Cardiac septum (tissue), 1 donor: ENCODE results near the gene CLK3. TPM values are rescaled to one million over a fixed set of nuclear protein-coding genes. Genes with fewer than 3 reads are reported as not detected.

Source experiments
- DNase-seq: peaks from one replicate; pipeline ENCODE4 v3.0.0-alpha.2; 2020; ENCODE audit warnings: low spot score
- intact Hi-C: fragments of 100-400 bp; cut with DNase I; formaldehyde crosslinking; loops from one replicate; pipeline ENCODE4 v1.14.0; 2022
- total RNA-seq: library from RNA; stranded (reverse); fragmentation: NEBNext Ultra II Directional; extraction: Animal tissue kit (Norgen Biotek cat#: 25700); gene quantifications from one replicate; pipeline ENCODE4 v1.2.1, GENCODE V29; 2021
- donor health status: DM: no; HTN: no; CAD: no.

Gene CLK3
- total RNA-seq, 1 donor from 2014 or later, result 53.1 TPM

- no peak for DNase-seq
- intact Hi-C loops, result no loop called here
These were observed 47.8 kb downstream of the CLK3 start for GRCh38 chr15:74663303-74664027.

- DNase-seq, result no peak
These were observed 48.5 kb downstream of the CLK3 start for GRCh38 chr15:74664028-74664616.

GRCh38 chr15:74664670-74665069, 49.0 kb downstream of the CLK3 start:
- no peak for DNase-seq
- intact Hi-C loops, result no loop called here

More at GRCh38 chr15:74664028-74664616, 48.5 kb downstream of the CLK3 start:
- intact Hi-C loops, result no loop called here

DNA sequence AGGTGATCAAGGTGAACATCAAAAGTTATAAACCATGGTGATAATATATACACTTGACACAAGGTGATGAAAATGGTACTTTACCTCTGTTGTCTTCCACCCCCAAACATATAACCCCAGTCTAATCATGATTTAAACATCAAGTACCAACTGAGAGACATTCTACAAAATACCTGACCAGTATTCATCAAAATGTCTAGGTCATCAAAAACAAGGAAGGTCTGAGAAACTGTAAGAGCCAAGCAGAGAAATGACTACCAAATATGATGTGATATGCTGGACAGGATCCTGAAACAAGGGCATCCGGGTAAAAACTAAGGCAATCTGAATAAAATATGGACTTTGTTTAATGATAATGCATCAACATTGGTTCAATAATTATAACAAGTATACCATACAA, 52.3 kb downstream of the CLK3 start:
- DNase-seq, result no peak
- intact Hi-C loops, result no loop called here

DNA sequence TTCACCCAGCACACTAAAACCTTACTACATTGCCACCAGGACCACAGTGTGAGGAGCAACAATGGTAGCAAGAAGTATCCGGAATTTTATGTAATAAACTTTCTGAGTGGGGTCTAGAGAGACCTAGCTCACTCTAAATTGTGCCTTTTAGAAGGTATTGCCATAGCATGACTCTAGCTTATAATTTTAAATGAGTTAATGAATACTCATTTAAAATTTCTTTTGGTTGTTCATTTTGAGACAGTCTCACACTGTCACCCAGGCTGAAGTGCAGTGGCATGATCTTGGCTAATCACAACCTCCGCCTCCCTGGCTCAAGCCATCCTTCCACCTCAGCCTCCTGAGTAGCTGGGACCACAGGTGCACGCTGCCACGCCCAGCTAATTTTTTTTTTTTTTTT, 54.0 kb downstream of the CLK3 start:
- intact Hi-C loops, result no loop called here
- DNase-seq, result no peak

- intact Hi-C loops, result no loop called here
- DNase-seq, result no peak
These were observed 58.5 kb downstream of the CLK3 start for GRCh38 chr15:74674161-74674560.

- intact Hi-C loops, result no loop called here
- no peak for DNase-seq
These were observed 61.2 kb downstream of the CLK3 start for GRCh38 chr15:74676801-74677200.

Other genes with a start within 250 kb of the CLK3 start
- gene CYP11A1, start 248.2 kb upstream of the CLK3 start, total RNA-seq, result 2.5 TPM
- 1.5 TPM for gene SEMA7A, start 181.9 kb upstream of the CLK3 start, total RNA-seq
- gene UBL7, start 154.7 kb upstream of the CLK3 start, total RNA-seq, result 48.3 TPM
- 2.7 TPM for gene ARID3B, start 74.6 kb upstream of the CLK3 start, total RNA-seq
- gene EDC3, start 80.2 kb downstream of the CLK3 start, total RNA-seq, result 17.8 TPM
- 0.30 TPM for gene CYP1A1, start 109.7 kb downstream of the CLK3 start, total RNA-seq
- not detected for gene CYP1A2, start 133.0 kb downstream of the CLK3 start, total RNA-seq
- 29.5 TPM for gene CSK, start 166.2 kb downstream of the CLK3 start, total RNA-seq
- 7.9 TPM for gene LMAN1L, start 197.0 kb downstream of the CLK3 start, total RNA-seq
- 0.67 TPM for gene CPLX3, start 210.8 kb downstream of the CLK3 start, total RNA-seq
- gene ULK3, start 227.3 kb downstream of the CLK3 start, total RNA-seq, result 25.6 TPM